HCEC 1CT (cell line): ENCODE data around the gene LUC7L3.
"Not testable (repeated sequence)": the region's sequence is repeated elsewhere in the genome, so short reads cannot be mapped to it uniquely, and the experiment has no call there.

Experiments
- DNase-seq: peaks from one replicate; pipeline ENCODE4 v3.0.0-alpha.2; 2017

Gene LUC7L3, protein sequence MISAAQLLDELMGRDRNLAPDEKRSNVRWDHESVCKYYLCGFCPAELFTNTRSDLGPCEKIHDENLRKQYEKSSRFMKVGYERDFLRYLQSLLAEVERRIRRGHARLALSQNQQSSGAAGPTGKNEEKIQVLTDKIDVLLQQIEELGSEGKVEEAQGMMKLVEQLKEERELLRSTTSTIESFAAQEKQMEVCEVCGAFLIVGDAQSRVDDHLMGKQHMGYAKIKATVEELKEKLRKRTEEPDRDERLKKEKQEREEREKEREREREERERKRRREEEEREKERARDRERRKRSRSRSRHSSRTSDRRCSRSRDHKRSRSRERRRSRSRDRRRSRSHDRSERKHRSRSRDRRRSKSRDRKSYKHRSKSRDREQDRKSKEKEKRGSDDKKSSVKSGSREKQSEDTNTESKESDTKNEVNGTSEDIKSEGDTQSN

DNA sequence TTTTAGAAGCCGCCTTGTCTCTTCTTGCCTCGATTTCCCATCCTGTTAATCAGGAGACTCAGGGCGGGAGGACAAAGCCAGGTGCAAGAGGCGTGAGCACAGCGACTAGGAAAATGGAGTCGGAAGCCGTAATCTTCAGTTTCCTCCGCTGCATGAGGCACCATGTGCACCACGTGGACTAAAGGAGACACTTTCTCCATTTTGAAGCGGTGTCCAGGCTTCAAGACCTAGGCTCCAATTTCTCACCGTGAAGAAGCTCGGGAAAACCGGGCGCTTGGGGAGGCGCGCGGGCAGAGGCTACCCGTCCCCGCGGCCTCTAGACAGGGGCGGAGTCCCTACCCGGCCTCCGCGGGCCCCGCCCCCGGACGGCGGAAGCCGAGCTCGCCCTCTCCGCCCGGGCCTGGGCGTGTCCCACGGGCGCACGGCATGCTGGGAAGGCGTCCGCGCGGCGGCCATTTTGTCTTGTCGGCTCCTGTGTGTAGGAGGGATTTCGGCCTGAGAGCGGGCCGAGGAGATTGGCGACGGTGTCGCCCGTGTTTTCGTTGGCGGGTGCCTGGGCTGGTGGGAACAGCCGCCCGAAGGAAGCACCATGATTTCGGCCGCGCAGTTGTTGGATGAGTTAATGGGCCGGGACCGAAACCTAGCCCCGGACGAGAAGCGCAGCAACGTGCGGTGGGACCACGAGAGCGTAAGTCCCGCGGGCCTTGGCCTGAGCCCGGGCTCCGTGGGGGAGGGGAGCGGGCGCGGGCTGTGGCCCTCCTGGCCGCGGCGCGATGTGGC lies at the start of gene LUC7L3:
Gene LUC7L3 (plus strand): TSS at position 460 of the 780 bp plus-strand sequence. CDS start 130 bp downstream, at position 590.
- peak; percentile 95 for DNase-seq

DNA sequence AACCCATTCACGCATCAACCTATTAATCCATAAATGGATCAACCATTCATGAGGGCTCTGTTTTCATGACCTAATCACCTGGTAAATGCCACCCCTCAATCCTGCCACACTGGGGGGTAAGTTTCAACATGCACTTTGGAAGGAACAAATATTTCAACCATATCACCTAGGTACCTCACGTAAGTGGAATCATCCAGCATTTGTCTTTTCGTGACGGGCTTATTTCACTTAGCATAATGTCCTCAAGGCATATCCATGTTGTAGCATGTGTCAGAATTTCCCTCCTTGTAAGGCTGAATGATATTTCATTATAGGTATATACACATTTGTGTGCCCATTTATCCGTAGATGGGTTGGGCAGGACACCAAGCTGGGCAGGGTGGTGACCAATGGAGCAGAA lies 47.3 kb upstream of the LUC7L3 start:
- no peak for DNase-seq

DNA sequence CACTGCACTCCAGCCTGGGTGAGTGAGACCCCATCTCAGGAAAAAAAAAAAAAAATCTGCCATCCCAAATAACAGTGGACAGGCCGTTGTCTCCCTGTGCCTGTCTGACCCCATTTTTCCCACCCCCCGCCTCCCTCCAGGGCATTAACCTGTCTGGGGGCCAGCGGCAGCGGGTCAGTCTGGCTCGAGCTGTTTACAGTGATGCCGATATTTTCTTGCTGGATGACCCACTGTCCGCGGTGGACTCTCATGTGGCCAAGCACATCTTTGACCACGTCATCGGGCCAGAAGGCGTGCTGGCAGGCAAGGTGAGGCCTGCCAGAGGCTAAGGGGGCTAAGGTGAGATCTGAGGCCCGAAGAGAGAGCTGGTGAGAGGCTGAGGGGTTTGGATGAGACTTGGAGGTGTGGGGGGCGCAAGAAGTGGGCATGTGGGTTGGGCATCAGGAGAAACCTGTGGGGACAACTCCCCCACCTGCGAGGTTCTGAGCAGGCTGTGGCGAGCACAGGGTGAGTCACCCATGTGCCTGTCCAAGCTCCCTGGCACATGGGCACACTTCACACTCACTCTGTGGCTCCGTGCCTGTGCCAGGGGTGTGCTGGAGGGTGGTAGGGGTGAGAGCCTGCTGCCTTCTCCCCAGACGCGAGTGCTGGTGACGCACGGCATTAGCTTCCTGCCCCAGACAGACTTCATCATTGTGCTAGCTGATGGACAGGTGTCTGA lies 46.4 kb upstream of the LUC7L3 start:
- DNase-seq = no peak

DNA sequence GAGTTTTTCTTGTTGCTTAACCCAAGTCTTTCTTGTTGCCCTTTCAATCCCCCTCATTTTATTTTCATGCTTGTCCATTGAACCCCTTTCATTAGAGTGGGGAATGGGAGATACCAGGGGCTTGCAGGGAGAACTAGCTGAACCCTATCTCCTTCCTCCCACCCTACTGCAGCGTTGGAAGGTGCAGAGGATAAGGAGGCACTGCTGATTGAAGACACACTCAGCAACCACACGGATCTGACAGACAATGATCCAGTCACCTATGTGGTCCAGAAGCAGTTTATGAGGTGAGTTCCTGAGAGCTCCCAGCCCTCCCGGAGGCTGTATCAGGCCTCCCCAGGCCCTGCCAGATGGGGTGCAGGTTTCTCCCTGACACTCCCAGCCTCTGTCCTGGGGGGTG lies 44.2 kb upstream of the LUC7L3 start:
- DNase-seq = no peak

DNA sequence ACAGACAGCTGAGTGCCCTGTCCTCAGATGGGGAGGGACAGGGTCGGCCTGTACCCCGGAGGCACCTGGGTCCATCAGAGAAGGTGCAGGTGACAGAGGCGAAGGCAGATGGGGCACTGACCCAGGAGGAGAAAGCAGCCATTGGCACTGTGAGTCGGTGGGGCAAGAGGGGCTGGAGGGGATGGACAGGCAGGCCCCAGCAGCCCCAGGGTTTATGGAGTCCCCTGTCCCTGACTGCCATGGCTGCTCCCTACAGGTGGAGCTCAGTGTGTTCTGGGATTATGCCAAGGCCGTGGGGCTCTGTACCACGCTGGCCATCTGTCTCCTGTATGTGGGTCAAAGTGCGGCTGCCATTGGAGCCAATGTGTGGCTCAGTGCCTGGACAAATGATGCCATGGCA lies 43.8 kb upstream of the LUC7L3 start:
- DNase-seq = no peak

DNA sequence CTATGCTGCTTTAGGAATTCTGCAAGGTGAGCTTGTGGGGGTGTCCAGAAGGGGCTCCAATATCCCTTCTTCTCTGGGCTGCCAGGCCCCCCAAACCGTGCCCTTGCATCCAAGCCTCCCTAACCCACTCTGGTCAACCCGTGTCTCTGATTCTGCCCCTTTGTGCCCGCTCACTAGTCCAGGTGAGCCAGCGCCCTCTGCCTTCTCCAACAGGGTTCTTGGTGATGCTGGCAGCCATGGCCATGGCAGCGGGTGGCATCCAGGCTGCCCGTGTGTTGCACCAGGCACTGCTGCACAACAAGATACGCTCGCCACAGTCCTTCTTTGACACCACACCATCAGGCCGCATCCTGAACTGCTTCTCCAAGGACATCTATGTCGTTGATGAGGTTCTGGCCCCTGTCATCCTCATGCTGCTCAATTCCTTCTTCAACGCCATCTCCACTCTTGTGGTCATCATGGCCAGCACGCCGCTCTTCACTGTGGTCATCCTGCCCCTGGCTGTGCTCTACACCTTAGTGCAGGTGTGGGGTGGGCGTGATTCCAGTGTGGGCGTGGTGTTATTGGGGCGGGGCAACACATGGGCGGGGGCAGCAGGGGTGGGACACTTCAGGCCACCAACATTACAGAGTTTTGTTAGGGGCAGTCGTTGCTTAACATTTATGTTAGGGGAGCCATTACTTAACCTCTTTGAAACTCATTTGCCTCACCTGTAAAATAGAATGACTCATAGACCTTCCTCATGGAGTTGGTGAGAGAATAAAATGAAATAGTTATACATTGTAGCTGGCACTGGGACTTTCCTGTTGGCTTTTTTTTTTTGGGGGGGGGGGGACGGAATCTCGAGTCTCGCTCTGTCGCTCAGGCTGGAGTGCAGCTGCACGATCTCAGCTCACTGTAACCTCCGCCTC lies 43.1 kb upstream of the LUC7L3 start:
- DNase-seq = no peak

DNA sequence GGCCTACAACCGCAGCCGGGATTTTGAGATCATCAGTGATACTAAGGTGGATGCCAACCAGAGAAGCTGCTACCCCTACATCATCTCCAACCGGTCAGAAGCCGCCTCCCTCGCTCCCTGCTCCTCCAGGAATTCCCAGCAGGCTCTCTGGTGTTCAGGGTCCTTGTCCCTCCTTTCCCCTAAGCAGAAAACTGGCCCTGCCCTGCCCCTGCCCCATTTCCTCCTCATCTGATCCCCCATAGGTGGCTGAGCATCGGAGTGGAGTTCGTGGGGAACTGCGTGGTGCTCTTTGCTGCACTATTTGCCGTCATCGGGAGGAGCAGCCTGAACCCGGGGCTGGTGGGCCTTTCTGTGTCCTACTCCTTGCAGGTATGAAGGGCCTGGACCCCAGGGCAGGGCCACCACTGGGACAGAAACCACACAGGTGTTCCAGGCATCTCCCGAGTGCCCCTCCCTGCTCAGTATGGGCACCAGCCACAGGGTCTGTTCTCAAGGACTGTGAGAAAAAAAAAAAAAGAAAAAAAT lies 41.5 kb upstream of the LUC7L3 start:
- no peak for DNase-seq

DNA sequence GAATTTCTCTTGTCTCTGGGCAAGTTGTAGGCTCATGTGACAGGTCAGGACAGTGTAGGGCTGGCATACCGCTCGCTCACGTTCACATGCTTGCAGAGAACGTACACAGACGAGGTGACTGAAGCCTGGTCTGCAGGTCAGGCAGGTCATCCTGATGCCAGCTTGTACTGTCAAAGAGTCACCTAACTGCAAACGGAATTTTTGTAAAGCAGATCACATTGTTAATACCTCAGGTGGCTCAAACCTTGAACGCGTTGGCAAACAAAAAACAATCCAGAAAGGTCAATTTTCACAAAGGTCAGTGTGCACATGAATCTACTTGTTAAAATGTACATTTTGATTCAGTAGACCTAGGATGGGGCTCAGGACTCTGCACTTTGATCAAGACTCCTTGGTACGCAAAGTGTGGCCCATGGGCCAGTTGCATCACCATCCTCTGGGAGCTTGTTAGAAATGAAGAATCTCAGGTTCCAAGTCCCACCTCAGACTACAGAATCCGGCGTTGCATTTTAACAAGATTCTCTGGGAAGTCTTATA lies 40.3 kb upstream of the LUC7L3 start:
- no peak for DNase-seq

DNA sequence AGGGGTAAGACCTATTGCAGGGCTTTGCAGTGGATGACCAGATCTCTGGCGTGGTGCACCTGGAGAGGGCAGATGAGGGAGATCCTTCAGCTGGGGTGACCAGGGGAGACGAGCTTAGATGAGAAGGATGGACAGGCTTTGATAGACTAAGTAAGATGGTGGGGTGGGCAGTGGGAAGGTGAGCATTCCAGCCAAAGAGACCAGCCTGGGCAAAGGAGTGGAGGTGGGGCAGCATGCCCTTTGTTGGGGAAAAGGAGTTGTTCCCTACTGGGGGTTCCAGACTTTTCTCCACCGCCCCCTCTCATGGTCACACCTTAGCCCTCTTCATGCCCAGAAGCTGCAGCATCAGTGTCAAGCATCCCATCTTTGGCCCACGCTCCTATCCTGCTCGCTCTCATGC lies 39.3 kb upstream of the LUC7L3 start:
- no peak for DNase-seq

DNA sequence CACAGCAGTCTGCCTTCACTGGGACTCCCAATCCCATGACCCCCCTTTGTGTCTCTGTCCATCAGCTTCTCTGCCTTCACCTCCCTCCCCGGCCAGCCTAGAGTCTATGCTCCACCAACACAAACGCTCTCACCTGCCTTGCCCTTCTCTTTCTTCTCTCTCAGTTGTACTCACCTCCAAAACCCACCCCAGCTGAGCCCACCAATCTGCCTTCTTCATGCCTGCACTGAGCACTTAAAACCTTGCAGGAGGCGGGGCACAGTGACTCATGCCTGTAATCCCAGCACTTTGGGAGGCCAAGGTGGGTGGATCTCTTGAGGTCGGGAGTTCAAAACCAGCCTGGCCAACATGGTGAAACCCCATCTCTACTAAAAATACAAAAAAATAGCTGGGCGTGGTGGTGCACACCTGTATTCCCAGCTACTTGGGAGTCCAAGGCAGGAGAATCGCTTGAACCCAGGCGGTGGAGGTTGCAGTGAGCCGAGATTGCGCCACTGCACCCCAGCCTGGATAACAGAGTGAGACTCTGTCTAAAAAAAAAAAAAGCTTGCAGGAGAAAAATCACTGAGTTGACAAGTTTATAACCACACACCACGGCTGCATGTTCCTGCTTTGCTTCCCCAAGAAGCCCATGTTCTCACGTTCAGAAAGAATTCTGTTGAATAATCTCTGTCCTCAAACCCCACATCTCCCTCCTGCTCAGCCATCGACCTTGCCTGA lies 38.7 kb upstream of the LUC7L3 start:
- DNase-seq = not testable (repeated sequence)

DNA sequence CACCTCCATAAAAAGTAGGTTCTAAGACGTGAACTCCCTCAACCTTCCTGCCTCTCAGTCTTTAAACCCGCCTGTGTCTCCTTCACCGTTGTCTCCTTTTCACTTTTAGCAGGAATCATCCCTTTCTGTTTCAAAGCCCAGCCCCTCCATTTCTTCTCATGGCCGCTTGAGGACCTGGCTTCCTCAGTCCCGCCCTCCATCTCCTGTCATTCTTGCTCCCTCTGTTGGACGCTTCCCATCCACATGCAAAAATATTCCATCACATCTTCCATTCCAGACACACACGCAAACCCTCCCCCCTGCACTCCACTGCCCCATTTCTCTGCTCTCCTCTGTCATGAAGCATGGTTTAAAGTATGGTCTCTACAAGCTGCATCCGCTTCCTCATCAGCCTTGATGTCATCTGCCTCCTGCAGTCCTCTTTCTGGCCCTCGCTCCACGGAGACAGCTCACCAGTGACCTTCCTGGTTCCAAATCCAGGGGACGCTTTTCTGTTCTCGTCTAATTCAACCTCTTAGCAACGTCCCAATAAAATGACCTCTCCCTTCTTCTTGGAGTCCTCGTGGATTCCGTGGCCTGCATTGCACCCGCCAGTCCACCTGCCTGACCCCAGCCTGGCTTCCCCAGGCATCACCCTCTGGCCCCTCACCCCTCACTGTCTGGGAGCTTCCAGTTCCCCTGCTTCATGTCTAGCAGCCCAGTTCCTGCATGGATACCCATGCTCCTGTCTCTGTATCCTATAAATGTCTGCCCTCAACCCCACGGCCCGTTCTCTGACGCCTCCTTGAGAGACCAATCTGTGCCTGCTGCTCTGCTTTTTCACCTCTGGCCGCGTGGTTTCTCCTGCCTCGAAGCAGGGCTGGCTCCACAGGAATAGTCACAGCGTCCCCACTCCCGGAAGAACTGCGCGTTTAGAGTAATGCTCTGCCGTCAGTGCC lies 37.9 kb upstream of the LUC7L3 start:
- peak; percentile 65 for DNase-seq

DNA sequence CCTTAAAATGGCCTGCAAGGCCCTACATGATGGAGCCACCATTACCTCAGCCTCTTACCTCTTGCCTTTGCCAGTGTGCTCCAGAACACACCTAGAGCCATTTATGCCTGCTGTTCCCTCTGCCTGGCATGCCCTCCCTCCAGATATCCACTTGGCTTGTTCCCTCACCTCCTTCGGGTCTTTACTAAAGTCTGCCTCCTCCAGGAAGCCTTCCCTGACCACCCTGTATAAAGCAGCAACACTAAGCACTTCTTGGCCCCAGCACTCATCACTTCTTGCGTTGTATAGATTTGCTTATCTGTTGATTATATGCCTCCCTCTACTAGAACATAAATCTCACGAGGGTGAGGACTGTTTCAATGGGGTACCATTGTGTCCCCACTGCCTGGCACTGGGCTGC lies 37.0 kb upstream of the LUC7L3 start:
- DNase-seq = no peak

DNA sequence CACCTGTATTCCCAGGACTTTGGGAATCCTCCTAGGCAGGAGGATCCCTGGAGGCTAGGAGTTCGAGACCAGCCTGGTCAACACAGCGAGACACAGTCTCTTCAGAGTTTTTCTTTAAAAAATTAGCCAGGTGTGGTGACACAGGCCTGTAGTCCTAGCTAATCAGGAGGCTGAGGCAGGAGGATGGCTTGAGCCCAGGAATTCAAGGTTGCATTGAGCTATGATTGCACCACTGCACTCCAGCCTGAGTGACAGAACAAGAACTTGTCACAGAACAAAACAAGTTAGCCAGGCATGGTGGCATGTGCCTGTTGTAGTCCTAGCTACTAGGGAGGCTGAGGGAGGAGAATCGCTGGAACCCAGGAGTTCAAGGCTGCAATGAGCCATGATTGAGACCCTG lies 36.5 kb upstream of the LUC7L3 start:
- DNase-seq = no peak

DNA sequence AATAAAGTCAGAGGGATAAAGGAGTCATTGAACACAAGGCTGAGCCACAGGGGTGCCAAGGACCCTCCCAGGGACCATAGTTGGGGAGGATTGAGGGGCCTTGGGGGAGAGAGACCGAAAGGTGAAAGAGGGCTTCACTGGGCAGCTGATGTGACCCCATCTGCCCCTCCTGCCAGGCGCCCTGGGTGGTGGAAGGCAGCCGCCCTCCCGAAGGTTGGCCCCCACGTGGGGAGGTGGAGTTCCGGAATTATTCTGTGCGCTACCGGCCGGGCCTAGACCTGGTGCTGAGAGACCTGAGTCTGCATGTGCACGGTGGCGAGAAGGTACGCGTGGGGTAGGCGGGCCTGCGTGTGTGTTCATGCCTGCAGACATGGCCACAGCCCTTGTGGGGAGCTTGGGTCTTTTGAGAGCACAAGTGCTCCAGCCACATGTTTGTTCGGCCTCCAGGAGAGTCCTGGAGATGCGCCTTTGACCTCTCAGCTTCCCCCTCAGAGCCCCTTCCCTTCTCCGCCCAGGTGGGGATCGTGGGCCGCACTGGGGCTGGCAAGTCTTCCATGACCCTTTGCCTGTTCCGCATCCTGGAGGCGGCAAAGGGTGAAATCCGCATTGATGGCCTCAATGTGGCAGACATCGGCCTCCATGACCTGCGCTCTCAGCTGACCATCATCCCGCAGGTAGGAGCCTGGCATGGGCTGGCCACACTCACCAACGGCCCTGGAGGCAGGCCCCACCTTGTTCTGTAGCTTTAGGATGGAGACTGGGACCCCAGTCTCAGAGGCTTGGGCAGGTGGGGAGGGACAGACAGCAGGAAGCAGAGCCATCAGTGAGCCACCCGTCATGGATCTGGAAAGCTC lies 35.7 kb upstream of the LUC7L3 start:
- DNase-seq = no peak

DNA sequence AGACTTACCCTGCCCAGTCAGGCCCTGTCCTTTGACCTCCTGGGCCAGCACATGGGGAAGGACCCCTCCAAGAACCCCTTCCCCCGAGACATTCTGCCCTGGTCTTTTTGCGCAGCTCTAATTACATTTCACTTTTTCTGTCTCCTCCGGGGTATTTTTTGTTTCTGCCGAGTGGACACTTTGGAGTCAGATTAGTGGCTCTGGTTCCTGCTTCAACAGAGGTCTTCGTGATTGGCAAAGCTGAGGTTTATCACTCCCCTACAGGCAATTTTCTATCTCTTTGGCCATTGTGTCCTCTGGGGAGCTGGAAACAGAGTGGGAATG lies 35.2 kb upstream of the LUC7L3 start:
- no peak for DNase-seq

DNA sequence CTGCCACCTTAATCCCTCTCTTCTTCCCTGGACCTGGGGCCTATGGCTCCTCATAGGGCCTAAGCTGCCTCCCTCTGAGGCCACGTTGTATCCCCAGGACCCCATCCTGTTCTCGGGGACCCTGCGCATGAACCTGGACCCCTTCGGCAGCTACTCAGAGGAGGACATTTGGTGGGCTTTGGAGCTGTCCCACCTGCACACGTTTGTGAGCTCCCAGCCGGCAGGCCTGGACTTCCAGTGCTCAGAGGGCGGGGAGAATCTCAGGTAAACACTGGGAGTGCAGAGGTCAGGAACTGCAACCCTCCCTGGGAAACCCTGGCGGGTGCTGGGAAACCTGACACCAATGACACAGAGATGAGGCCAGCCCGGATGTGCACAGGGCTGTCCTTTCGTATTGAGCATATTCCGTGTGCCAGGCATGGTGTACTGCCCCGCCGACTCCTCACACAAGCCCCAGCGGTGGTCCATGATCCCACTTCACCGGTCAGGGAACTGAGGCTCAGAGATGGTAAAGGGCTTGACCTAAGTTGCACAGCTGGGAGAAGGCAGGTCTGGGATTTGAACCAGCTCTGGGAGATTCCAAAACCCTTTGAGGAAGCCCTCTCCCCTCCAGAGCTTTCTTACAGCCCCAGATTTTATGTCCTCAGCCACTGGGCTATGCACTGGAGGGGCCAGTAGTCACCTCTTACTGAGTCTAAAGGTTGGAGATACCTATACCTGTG lies 34.6 kb upstream of the LUC7L3 start:
- no peak for DNase-seq

DNA sequence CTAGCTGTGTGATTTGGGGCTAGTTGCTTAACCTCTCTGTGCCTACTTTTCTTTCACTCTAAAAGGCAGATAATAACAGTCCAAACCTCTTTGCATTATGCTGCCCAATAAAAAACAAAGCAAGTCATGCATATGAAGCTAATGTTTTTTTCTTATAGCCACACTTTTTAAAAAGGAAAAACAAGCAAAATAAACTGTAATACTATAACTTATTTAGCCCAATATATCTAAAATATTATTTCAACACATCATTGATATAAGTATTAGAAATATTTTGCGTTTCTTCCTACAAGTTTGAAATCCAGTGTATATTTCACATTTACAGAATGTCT lies 34.1 kb upstream of the LUC7L3 start:
- no peak for DNase-seq

DNA sequence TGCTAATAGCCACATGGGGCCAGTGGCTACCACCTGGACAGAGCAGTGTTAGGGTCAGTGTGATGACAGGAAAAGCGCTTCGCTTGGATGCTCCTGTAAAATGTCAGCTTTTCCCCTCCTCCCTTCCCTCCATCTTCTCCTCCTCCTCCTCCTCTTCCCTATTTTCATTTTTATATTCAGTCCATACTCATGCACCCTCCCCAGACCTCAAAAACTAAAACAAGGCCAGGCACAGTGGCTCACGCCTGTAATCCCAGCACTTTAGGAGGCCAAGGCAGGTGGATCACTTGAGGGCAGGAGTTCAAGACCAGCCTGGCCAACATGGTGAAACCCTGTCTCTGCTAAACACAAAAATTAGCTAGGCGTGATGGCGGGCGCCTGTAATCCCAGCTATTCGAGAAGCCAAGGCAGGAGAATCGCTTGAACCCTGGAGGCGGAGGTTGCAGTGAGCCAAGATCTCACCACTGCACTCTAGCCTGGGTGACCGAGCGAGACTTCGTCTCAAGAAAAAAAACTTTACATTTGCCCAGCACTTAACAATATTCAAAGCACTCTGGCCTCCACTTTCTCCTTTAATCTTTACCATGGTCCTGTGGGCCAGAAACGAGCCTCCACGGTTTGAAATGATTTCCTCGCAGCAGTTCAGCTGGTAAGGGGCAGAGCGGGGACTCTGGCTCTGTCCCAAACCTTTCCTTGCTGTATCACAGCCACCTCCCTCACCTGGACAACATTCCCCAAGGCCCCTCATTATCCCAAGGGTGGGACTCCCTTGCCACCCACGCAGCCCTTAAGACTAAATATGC lies 33.5 kb upstream of the LUC7L3 start:
- no peak for DNase-seq
